Measurements from ENCODE around the gene AIP. TPM values are rescaled to one million over a fixed set of nuclear protein-coding genes. Genes with fewer than 3 reads are reported as not detected.
"Not testable (repeated sequence)": the region's sequence is repeated elsewhere in the genome, so short reads cannot be mapped to it uniquely, and the experiment has no call there.

Gene AIP
- total RNA-seq, 1 donor from 2014 or later, result 39.5 TPM

DNA sequence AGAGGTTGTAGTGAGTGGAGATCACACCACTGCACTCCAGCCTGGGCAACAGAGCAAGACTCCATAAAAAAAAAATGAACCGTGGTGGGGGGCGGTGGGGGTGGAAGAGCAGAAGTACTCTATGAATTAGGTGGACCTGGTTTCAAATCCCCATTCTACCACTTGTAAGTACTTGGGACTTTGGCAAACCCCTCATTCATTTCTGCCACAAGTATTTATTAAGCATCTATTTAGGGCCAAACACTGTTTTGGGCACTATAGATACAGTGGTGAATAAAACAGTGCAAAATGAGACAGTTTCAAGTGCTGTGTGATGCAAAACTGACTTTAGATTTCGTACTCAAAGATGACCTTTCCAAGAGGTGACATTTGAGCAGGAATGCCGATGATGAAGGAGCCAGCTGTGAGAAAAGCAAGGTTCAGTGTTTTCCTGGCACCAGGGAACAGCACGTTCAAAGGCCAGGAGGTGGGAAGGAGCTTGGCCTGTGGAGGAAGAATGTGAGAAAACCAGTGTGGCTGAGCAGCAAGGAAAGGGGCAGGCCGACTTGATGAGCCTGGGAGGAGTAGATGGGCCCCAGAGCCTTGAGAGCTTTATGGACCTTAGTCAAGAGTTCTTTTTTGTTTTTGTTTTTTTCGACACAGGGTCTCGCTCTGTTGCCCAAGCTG, 12.4 kb upstream of the AIP start:
- Mint-ChIP-seq H3K9me3 (ENCODE audit: low read depth) (no peaks in the 10 kb centered on the region), H3K27ac (no peak overlapping the region), H3K27me3 (peaks cover 2% of the 10 kb centered on the region), H3K4me3 (ENCODE audit: low read depth) (peak overlapping the region; percentile 17), H3K36me3 (ENCODE audit: insufficient read depth) (no peaks in the 10 kb centered on the region), H3K4me1 (ENCODE audit: low read depth) (peaks cover 9% of the 10 kb centered on the region)
- DNase-seq (ENCODE audit: low spot score, unreplicated experiment), result no peak
- TF ChIP-seq, protein P1, sequence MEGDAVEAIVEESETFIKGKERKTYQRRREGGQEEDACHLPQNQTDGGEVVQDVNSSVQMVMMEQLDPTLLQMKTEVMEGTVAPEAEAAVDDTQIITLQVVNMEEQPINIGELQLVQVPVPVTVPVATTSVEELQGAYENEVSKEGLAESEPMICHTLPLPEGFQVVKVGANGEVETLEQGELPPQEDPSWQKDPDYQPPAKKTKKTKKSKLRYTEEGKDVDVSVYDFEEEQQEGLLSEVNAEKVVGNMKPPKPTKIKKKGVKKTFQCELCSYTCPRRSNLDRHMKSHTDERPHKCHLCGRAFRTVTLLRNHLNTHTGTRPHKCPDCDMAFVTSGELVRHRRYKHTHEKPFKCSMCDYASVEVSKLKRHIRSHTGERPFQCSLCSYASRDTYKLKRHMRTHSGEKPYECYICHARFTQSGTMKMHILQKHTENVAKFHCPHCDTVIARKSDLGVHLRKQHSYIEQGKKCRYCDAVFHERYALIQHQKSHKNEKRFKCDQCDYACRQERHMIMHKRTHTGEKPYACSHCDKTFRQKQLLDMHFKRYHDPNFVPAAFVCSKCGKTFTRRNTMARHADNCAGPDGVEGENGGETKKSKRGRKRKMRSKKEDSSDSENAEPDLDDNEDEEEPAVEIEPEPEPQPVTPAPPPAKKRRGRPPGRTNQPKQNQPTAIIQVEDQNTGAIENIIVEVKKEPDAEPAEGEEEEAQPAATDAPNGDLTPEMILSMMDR (IDR thresholded peaks at IDR 0.05; ENCODE audit: unreplicated experiment), result no peak

DNA sequence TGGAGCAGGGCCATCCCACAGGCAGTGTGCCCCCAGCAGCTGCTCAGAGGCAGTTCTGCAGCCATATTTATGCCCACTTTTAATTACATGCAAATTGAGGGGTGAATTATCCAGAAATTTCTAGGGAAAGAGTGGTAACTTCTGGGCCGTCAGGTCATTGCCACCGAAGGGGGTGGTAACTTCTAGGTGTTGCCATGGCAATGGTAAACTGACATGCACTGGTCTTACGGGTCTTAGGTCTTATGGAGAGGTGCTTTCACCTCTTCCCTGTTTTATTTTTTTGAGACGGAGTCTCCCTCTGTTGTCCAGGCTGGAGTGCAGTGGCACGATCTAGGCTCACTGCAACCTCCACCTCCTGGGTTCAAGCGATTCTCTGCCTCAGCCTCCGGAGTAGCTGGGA, 9.9 kb upstream of the AIP start:
- peaks cover 2% of the 10 kb centered on the region for H3K27me3 Mint-ChIP-seq

DNA sequence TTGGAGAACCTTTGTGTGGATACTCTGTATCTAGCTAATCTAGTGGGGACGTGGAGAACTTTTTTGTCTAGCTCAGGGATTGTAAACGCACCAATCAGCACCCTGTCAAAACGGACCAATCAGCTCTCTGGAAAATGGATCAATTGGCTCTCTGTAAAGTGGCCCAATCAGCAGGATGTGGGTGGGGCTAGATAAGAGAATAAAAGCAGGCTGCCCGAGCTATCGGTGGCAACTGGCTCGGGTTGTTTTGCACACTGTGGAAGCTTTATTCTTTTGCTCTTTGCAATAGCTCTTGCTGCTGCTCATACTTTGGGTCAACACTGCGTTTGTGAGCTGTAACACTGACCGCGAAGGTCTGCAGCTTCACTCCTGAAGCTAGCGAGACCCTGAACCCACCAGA, 6.1 kb upstream of the AIP start:
- not testable (repeated sequence) for H3K27ac Mint-ChIP-seq; DNase-seq (ENCODE audit: low spot score, unreplicated experiment); H3K36me3 Mint-ChIP-seq (ENCODE audit: insufficient read depth); H3K4me3 Mint-ChIP-seq (ENCODE audit: low read depth); H3K27me3 Mint-ChIP-seq; H3K9me3 Mint-ChIP-seq (ENCODE audit: low read depth); H3K4me1 Mint-ChIP-seq (ENCODE audit: low read depth)

More for the DNA sequence above, 9.9 kb upstream of the AIP start:
- Mint-ChIP-seq H3K4me3 (ENCODE audit: low read depth) (no peak overlapping the region), H3K36me3 (ENCODE audit: insufficient read depth) (no peaks in the 10 kb centered on the region), H3K4me1 (ENCODE audit: low read depth) (peaks cover 3% of the 10 kb centered on the region), H3K27ac (no peak overlapping the region), H3K9me3 (ENCODE audit: low read depth) (peaks cover 7% of the 10 kb centered on the region)
- DNase-seq (ENCODE audit: low spot score, unreplicated experiment), result no peak
- TF ChIP-seq, protein P1 (IDR thresholded peaks at IDR 0.05; ENCODE audit: unreplicated experiment), result no peak

DNA sequence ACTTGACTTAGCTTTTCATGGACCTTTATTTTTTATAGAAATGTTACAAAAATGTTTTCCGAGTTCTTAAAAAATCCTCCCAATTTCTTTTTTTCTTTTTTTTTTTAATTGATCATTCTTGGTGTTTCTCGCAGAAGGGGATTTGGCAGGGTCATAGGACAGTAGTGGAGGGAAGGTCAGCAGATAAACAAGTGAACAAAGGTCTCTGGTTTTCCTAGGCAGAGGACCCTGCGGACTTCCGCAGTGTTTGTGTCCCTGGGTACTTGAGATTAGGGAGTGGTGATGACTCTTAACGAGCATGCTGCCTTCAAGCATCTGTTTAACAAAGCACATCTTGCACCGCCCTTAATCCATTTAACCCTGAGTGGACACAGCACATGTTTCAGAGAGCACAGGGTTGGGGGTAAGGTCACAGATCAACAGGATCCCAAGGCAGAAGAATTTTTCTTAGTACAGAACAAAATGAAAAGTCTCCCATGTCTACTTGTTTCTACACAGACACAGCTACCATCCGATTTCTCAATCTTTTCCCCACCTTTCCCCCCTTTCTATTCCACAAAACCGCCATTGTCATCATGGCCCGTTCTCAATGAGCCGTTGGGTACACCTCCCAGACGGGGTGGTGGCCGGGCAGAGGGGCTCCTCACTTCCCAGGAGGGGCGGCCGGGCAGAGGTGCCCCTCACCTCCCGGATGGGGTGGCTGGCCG, 5.3 kb upstream of the AIP start:
- not testable (repeated sequence) for DNase-seq (ENCODE audit: low spot score, unreplicated experiment); H3K27ac Mint-ChIP-seq; H3K27me3 Mint-ChIP-seq; H3K4me3 Mint-ChIP-seq (ENCODE audit: low read depth); H3K4me1 Mint-ChIP-seq (ENCODE audit: low read depth); H3K36me3 Mint-ChIP-seq (ENCODE audit: insufficient read depth); H3K9me3 Mint-ChIP-seq (ENCODE audit: low read depth)

DNA sequence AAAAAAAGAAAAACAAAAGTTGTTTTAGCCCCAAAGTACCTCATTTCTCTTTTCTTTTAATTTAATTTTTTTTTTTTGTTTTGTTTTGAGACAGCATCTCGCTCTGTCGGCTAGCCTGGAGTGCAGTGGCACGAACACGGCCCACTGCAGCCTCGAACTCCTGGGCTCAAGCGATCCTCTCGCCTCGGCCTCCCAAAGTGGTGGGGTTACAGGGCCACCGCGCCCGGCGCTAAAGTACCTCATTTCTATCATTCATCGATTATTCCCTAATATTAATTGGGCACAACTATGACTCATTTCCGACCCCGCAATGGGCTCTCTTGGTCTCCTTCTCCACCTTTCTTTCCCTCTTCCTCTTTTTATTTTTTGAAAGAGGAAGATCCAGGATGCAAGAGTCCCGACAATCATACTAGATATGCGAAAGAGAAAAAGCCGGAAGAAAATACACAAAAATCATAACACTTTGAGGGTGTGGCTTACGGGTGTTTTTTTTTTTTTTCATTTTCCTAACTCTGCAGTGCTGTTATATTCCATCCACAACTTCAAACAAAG, 475 bp upstream of the AIP start:
- TF ChIP-seq, protein P1 (IDR thresholded peaks at IDR 0.05; ENCODE audit: unreplicated experiment), result no peak
- no peak for DNase-seq (ENCODE audit: low spot score, unreplicated experiment)
- peaks cover 2% of the 10 kb centered on the region for H3K9me3 Mint-ChIP-seq (ENCODE audit: low read depth)
- H3K4me1 Mint-ChIP-seq (ENCODE audit: low read depth), result peaks cover 9% of the 10 kb centered on the region
- no peak overlapping the region for H3K27ac Mint-ChIP-seq
- peak overlapping the region; percentile 87 for H3K4me3 Mint-ChIP-seq (ENCODE audit: low read depth)
- peaks cover 8% of the 10 kb centered on the region for H3K36me3 Mint-ChIP-seq (ENCODE audit: insufficient read depth)
- peaks cover 2% of the 10 kb centered on the region for H3K27me3 Mint-ChIP-seq

DNA sequence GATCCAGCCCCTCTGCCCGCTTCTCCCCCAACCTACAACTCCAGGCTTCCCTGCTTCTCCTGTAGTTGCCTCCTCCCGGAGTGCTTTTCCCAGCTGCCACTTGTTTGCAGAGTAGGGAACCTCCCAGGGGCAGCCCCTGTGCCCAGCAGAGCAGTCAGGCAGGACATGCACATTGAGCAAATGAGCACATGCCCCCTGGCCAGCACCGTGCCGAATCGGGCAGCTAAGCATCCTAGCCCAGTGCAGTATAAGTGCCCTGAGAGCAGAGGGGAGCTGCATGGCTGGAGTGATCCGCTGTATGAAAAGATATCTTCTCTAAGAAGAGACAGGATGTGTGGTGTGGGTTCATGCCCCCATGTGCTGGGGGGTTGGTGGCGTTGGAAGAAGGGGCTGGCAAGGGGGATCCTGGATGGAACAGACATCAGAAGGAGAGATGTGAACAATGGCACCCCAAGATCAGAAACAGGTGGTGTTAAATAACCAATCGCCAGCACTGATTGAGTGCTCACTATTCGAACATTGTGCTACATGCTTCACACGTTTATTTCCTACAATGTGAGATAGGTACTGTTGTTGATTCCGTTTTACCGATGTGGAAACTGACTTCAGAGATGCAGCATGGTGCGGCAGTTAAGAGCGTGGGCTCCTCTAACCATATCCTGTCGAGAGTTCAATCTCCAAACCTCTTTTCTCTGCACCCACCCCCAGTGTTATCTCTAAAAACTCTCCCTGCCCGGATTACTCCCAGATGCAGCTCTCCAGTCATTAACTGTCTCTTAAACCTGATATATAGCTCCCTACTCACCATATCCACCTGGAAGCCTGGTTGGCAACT, 1.2 kb downstream of the AIP start:
- TF ChIP-seq, protein P1 (IDR thresholded peaks at IDR 0.05; ENCODE audit: unreplicated experiment), result no peak
- Mint-ChIP-seq H3K4me1 (ENCODE audit: low read depth) (peaks cover 9% of the 10 kb centered on the region), H3K27ac (no peak overlapping the region), H3K36me3 (ENCODE audit: insufficient read depth) (peaks cover 12% of the 10 kb centered on the region), H3K9me3 (ENCODE audit: low read depth) (peaks cover 2% of the 10 kb centered on the region), H3K4me3 (ENCODE audit: low read depth) (peak overlapping the region; percentile 87), H3K27me3 (peaks cover 2% of the 10 kb centered on the region)
- no peak for DNase-seq (ENCODE audit: low spot score, unreplicated experiment)

All from progenitor cell of endocrine pancreas (in vitro differentiated cells).